Gastrocnemius medialis (tissue), 4 donors: ENCODE measurements around the gene ATP5F1A.

ENCODE experiments used
- CTCF ChIP-seq, 5 experiments: fragments of 450-650 bp in 3 of 5; fragments of 200-600 bp in 2 of 5; sonication (generic) in 2 of 5; IDR thresholded peaks in 4 of 5; conservative IDR thresholded peaks in 1 of 5; 1 replicate in 4 of 5; 2 replicates in 1 of 5; pipeline ENCODE4 v1.5.1; 2016 to 2019; ENCODE audit warnings: antibody characterized with exemption in 5 of 5, mild to moderate bottlenecking in 3 of 5, moderate library complexity in 3 of 5
- POLR2A ChIP-seq, 2 donors: fragments of 450-650 bp; IDR thresholded peaks; one replicate each; pipeline ENCODE4 v1.6.1; 2017; ENCODE audit warnings: antibody characterized with exemption in 2 of 2, mild to moderate bottlenecking in 2 of 2, moderate library complexity in 2 of 2

DNA sequence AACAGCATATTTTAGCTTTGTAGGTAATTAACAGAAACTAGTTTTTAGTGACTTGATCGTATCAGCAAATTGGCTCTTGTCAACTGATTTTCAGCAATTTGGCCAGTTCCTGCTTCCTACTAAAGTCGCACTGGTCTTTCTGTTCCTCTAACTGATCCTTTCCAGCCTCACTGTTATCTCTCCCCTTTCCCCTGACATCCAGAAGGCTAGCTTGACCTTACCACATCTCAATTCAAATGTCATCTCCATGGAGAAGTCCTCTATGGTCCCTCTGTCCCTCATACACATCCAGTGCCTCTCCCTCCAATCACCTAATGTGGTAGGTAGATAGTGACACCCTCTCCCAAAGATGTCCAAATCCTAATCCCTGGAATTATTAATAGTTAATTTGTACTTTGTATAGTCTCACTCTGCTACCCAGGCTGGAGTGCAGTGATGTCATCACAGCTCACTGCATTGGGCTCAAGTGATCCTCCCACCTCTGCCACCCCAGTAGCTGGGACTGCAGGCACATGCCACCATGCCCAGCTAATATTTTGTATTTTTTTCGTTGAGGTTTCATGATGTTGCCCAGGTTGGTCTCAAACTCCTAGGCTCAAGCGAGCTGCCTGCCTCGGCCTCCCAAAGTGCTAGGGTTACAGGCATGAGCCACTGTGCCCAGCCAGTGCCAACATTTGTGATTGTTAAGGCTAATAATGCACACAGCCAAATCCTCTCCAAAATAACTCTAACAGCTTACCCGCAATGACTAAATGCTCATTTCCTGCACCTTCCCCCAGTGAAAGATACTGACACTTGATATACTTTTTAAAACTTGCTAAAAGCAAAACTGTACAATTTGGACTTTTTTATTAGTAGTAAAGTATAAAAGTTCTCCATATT is 42.9 kb downstream of the ATP5F1A start:
- no peak for TF ChIP-seq POLR2A (IDR thresholded peaks at IDR 0.05)
- no peak for TF ChIP-seq CTCF (IDR thresholded peaks at IDR 0.05 in 4 of 5, conservative IDR thresholded peaks at IDR 0.05 in 1 of 5)
